ENCODE measurements around the gene SAMD11. TPM values are rescaled to one million over a fixed set of nuclear protein-coding genes. Genes with fewer than 3 reads are reported as not detected.

Gene SAMD11
- total and polyA plus RNA-seq, 2 experiments from 2014 or later = 8.2 to 40.9 TPM

DNA sequence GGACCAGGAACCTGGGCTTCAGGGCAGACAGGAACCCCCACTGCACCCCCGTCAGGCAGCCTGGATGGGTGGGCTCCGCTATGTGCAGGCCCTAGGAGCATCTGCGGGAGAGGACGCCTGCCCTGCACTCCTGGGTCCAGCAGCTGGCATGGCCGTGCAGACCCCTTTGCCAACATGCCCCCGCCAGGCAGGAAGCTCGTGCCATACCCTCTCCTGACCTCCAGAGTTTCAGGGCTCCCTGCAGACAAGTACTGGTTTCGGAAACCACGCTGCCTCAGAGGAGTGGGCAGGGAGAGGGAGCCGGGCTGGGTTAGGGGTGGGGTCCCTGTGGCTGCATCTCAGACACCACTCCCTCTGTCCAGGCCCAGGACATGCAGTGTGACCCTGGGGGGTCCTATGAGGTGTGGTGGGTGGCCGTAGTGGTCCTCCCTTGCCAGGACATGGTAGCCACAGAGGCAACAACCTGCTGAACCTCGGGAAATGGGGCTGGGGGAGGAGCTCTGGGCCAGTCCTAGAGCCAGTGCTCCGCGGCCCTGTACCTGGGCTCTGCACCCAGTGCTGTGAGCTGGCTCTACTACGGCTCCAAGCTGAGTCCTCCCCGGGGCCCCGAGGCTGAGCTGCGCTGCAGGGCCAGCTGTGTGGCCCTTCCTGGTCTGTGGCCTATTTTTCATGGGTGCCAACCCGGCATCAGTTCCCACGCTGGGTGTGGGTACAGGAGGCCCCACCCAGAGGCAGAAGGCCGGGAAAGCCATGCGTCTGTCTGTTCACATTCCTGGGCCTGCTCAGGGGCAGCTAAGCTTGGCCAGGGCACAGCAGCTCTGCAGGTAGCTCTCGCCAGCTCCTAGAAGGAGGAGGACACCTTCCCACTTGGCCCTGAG, 44.0 kb downstream of the SAMD11 start:
- in situ Hi-C loops (cut with MboI) = no loop called here
- no peaks in the 10 kb centered on the region for H3K36me3 ChIP-seq (ENCODE audit: low read depth)
- H3K27me3 ChIP-seq (replicated peaks; ENCODE audit: insufficient read depth) = no peaks in the 10 kb centered on the region
- H3K4me1 ChIP-seq (ENCODE audit: insufficient read depth) = 0 out of 2 replicates have a peak, but pooled peaks cover 9% of the 10 kb centered on the region
- no peaks in the 10 kb centered on the region for H3K9me2 ChIP-seq (ENCODE audit: insufficient read depth)
- 76 to 83% methylated on average over 19 to 22 of the region's 23 CpGs for WGBS, 2 experiments (ENCODE audit: low coverage in 1 of 2, low lambda C conversion rate in 2 of 2, missing lambda C conversion rate in 2 of 2)
- no peak overlapping the region for H3K4me3 ChIP-seq
- peak overlapping the region; percentile 77 for H3K4me2 ChIP-seq (ENCODE audit: unreplicated experiment)
- TF ChIP-seq EZH2phosphoT487 (IDR thresholded peaks at IDR 0.05; ENCODE audit: insufficient read depth, low read depth) (no peak), EZH2 (IDR thresholded peaks at IDR 0.05; ENCODE audit: insufficient read depth, poor library complexity, severe bottlenecking) (no peak)
- no peak overlapping the region for H3K27ac ChIP-seq
- H3F3A ChIP-seq (ENCODE audit: insufficient read depth) = no peaks in the 10 kb centered on the region
- DNase-seq = no peak
- H3K9ac ChIP-seq = no peak overlapping the region
- no peaks in the 10 kb centered on the region for H3K79me2 ChIP-seq (ENCODE audit: insufficient read depth)
- H4K20me1 ChIP-seq (ENCODE audit: insufficient read depth) = no peaks in the 10 kb centered on the region
- no peak overlapping the region for H2AFZ ChIP-seq
- H3K9me3 ChIP-seq (ENCODE audit: low read depth) = no peaks in the 10 kb centered on the region

DNA sequence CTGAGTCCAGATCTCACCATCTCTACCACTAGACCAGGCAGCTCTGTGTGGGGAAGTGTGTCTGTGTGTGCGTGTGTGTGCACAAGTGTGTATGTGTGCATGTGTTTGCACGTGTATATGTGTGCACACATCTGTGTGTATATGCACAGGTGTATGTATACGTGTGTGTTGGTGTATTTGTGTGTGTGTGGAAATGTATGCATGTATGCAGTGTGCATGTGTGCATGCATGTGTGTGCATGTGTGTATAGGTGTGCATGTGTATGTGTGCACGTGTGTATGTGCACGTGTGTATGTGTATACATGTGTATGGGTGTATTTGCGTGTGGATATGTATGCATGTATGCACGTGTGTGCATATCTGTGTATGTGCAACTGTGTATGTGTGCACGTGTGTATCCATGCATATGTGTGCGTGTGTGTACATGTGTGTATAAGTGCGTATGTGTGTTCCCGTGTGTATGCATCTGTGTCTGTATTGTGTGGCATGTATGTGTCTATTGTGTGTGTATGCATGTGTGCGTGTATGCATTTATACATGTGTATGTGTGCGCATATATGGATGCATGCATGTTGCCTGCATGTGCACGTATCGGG, 45.6 kb downstream of the SAMD11 start:
- no peak overlapping the region for H3K4me3 ChIP-seq
- H3K9ac ChIP-seq = no peak overlapping the region
- H3K79me2 ChIP-seq (ENCODE audit: insufficient read depth) = no peaks in the 10 kb centered on the region
- H3K36me3 ChIP-seq (ENCODE audit: low read depth) = no peaks in the 10 kb centered on the region
- TF ChIP-seq EZH2 (IDR thresholded peaks at IDR 0.05; ENCODE audit: insufficient read depth, poor library complexity, severe bottlenecking) = no peak
- no peak overlapping the region for H3K4me2 ChIP-seq (ENCODE audit: unreplicated experiment)
- no peak overlapping the region for H3K27ac ChIP-seq
- in situ Hi-C loops (cut with MboI) = no loop called here
- H3K27me3 ChIP-seq (replicated peaks; ENCODE audit: insufficient read depth) = no peaks in the 10 kb centered on the region
- no peaks in the 10 kb centered on the region for H3K9me2 ChIP-seq (ENCODE audit: insufficient read depth)
- WGBS, 2 experiments (ENCODE audit: low coverage in 1 of 2, low lambda C conversion rate in 2 of 2, missing lambda C conversion rate in 2 of 2) = 76 to 79% methylated on average over 15 of the region's 15 CpGs
- 0 out of 2 replicates have a peak, but pooled peaks cover 9% of the 10 kb centered on the region for H3K4me1 ChIP-seq (ENCODE audit: insufficient read depth)
- H2AFZ ChIP-seq = no peak overlapping the region
- no peaks in the 10 kb centered on the region for H4K20me1 ChIP-seq (ENCODE audit: insufficient read depth)
- H3F3A ChIP-seq (ENCODE audit: insufficient read depth) = no peaks in the 10 kb centered on the region
- H3K9me3 ChIP-seq (ENCODE audit: low read depth) = no peaks in the 10 kb centered on the region
- DNase-seq = no peak

DNA sequence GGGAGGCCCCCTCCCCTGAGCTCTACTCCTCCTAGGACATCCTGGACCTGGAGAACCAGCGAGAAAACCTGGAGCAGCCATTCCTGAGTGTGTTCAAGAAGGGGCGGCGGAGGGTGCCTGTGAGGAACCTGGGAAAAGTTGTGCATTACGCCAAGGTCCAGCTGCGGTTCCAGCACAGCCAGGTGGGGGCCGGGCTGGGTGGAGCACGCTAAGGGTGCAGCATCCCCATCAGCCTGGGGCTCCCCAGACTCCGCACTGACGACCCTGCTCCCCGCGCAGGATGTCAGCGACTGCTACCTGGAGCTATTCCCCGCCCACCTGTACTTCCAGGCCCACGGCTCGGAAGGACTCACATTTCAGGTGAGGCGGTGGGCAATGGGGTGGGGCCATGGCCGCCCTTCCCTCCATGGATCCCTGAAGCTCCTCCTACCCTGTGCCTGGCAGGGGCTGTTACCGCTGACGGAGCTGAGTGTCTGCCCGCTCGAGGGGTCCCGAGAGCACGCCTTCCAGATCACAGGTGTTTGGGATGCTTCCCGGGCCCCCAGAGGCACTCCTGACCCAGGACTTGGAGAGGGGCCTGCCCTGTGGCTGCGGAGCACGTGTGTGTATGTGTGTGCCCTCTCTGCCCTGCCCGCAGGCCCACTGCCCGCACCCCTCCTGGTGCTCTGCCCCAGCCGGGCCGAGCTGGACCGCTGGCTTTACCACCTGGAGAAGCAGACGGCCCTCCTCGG, 46.7 kb downstream of the SAMD11 start:
- no peak overlapping the region for H3K4me3 ChIP-seq
- H3K4me2 ChIP-seq (ENCODE audit: unreplicated experiment) = no peak overlapping the region
- no peaks in the 10 kb centered on the region for H3K79me2 ChIP-seq (ENCODE audit: insufficient read depth)
- in situ Hi-C loops (cut with MboI) = no loop called here
- no peaks in the 10 kb centered on the region for H4K20me1 ChIP-seq (ENCODE audit: insufficient read depth)
- no peak for TF ChIP-seq EZH2 (IDR thresholded peaks at IDR 0.05; ENCODE audit: insufficient read depth, poor library complexity, severe bottlenecking)
- TF ChIP-seq EZH2phosphoT487 (IDR thresholded peaks at IDR 0.05; ENCODE audit: insufficient read depth, low read depth) = no peak
- 33 to 34% methylated on average over 25 to 26 of the region's 33 CpGs for WGBS, 2 experiments (ENCODE audit: low coverage in 1 of 2, low lambda C conversion rate in 2 of 2, missing lambda C conversion rate in 2 of 2)
- H3K9me2 ChIP-seq (ENCODE audit: insufficient read depth) = no peaks in the 10 kb centered on the region
- H2AFZ ChIP-seq = no peak overlapping the region
- no peaks in the 10 kb centered on the region for H3K9me3 ChIP-seq (ENCODE audit: low read depth)
- no peaks in the 10 kb centered on the region for H3F3A ChIP-seq (ENCODE audit: insufficient read depth)
- H3K9ac ChIP-seq = no peak overlapping the region
- H3K27ac ChIP-seq = no peak overlapping the region
- H3K4me1 ChIP-seq (ENCODE audit: insufficient read depth) = 0 out of 2 replicates have a peak, but pooled peaks cover 9% of the 10 kb centered on the region
- no peaks in the 10 kb centered on the region for H3K27me3 ChIP-seq (replicated peaks; ENCODE audit: insufficient read depth)
- no peaks in the 10 kb centered on the region for H3K36me3 ChIP-seq (ENCODE audit: low read depth)
- no peak for DNase-seq

DNA sequence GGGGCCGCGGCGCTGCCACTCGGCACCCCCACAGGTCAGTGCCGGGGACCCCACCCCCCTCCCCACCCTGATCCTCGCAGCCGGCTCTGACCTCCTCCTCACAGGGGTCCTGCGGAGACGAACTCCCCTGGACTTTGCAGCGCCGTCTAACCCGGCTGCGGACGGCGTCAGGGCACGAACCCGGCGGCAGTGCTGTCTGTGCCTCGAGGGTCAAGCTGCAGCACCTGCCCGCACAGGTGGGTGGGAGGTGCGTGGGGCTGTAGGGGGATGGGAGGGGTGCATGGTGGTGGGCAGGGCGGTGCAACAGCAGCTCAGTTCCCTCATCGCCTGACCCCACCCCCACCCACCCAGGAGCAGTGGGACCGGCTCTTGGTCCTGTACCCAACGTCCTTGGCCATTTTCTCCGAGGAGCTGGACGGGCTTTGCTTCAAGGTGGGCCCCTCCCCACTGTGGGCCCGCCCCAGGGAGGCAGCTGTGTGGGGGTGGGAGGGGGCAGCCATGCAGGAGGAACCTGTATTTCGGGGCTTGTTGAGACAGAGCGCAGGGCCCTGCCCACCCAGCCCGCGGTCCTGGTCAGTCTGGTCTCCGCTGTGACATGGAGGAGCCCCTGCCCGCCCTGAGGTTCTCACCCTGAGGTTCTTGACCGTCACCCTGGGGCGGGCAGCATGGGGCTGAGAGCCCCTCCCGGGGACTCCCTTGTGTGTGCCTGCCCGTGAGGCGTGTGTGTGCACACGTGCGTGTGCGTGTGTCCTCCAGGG, 47.4 kb downstream of the SAMD11 start:
- Histone ChIP-seq H3K4me3 (no peak overlapping the region), H4K20me1 (ENCODE audit: insufficient read depth) (no peaks in the 10 kb centered on the region), H3K36me3 (ENCODE audit: low read depth) (no peaks in the 10 kb centered on the region), H3K9ac (no peak overlapping the region), H3K9me3 (ENCODE audit: low read depth) (no peaks in the 10 kb centered on the region), H3F3A (ENCODE audit: insufficient read depth) (no peaks in the 10 kb centered on the region), H3K79me2 (ENCODE audit: insufficient read depth) (no peaks in the 10 kb centered on the region), H3K27ac (no peak overlapping the region), H3K27me3 (replicated peaks; ENCODE audit: insufficient read depth) (no peaks in the 10 kb centered on the region), H3K4me1 (ENCODE audit: insufficient read depth) (0 out of 2 replicates have a peak, but pooled peaks cover 3% of the 10 kb centered on the region), H2AFZ (no peak overlapping the region), H3K4me2 (ENCODE audit: unreplicated experiment) (no peak overlapping the region), H3K9me2 (ENCODE audit: insufficient read depth) (no peaks in the 10 kb centered on the region)
- 58 to 67% methylated on average over 19 to 39 of the region's 42 CpGs for WGBS, 2 experiments (ENCODE audit: low coverage in 1 of 2, low lambda C conversion rate in 2 of 2, missing lambda C conversion rate in 2 of 2)
- no peak for DNase-seq
- in situ Hi-C loops (cut with MboI) = no loop called here
- TF ChIP-seq EZH2 (IDR thresholded peaks at IDR 0.05; ENCODE audit: insufficient read depth, poor library complexity, severe bottlenecking) (no peak), EZH2phosphoT487 (IDR thresholded peaks at IDR 0.05; ENCODE audit: insufficient read depth, low read depth) (no peak)

Data from GM23248 (cell line).